Fibroblast of the conjunctiva (primary cell): ENCODE measurements around the gene PEX14.

Source experiments
- DNase-seq: peaks from one replicate; pipeline ENCODE4 v3.0.0-alpha.2; 2010; ENCODE audit warnings: low read depth

Gene PEX14

GRCh38 chr1:10634075-10634427 is 159.3 kb downstream of the PEX14 start:
- no peak for DNase-seq

GRCh38 chr1:10634428-10635084 is 159.8 kb downstream of the PEX14 start:
- no peak for DNase-seq

GRCh38 chr1:10635085-10635896 is 160.5 kb downstream of the PEX14 start:
- DNase-seq = no peak

GRCh38 chr1:10635992-10636391 is 161.2 kb downstream of the PEX14 start:
- no peak for DNase-seq

- DNase-seq = no peak
Observed at GRCh38 chr1:10637400-10637799, 162.7 kb downstream of the PEX14 start.

- DNase-seq = no peak
Observed at GRCh38 chr1:10637834-10638558, 163.2 kb downstream of the PEX14 start.

- no peak for DNase-seq
Observed at GRCh38 chr1:10638559-10639005, 163.8 kb downstream of the PEX14 start.

GRCh38 chr1:10639011-10639774 is 164.4 kb downstream of the PEX14 start:
- DNase-seq = no peak

- DNase-seq = no peak
Observed at GRCh38 chr1:10639775-10640578, 165.2 kb downstream of the PEX14 start.

GRCh38 chr1:10640843-10641553 is 166.2 kb downstream of the PEX14 start:
- DNase-seq = no peak

- DNase-seq = no peak
Observed at GRCh38 chr1:10641976-10642375, 167.2 kb downstream of the PEX14 start.

- DNase-seq = no peak
Observed at GRCh38 chr1:10642403-10643080, 167.8 kb downstream of the PEX14 start.

GRCh38 chr1:10643607-10644306 is 169.0 kb downstream of the PEX14 start:
- DNase-seq = no peak

- DNase-seq = no peak
Observed at GRCh38 chr1:10644307-10645128, 169.8 kb downstream of the PEX14 start.

GRCh38 chr1:10646347-10646861 is 171.7 kb downstream of the PEX14 start:
- DNase-seq = peak; percentile 22

- no peak for DNase-seq
Observed at GRCh38 chr1:10647414-10648170, 172.8 kb downstream of the PEX14 start.

GRCh38 chr1:10648689-10649516 is 174.2 kb downstream of the PEX14 start:
- DNase-seq = no peak
